GM23338 (cell line): ENCODE data around the gene NEK6.

ENCODE experiments used
- CTCF ChIP-seq, 2 experiments: fragments of 200-600 bp in 1 of 2; sonication (generic) in 1 of 2; conservative IDR thresholded peaks; 2 replicates each; pipeline versions ENCODE4 v1.5.1 to v1.6.1; 2016 to 2017; ENCODE audit warnings: antibody characterized with exemption in 2 of 2, low read depth in 2 of 2, mild to moderate bottlenecking in 2 of 2, moderate library complexity in 1 of 2
- EZH2 ChIP-seq: fragments of 200-600 bp; sonication (generic); IDR thresholded peaks from one replicate; pipeline ENCODE4 v1.8.0; 2017; ENCODE audit warnings: antibody characterized with exemption, mild to moderate bottlenecking, low read depth; ENCODE audit not compliant: unreplicated experiment
- EZH2phosphoT487 ChIP-seq: fragments of 200-600 bp; sonication (generic); IDR thresholded peaks from one replicate; pipeline ENCODE4 v1.8.1; 2018; ENCODE audit warnings: antibody characterized with exemption; ENCODE audit not compliant: unreplicated experiment
- POLR2AphosphoS5 ChIP-seq: IDR thresholded peaks from 2 replicates; pipeline ENCODE4 v1.6.1; 2016; ENCODE audit warnings: antibody characterized with exemption, low read depth
- REST ChIP-seq: IDR thresholded peaks from one replicate; pipeline ENCODE4 v1.6.1; 2018; ENCODE audit warnings: antibody characterized with exemption; ENCODE audit not compliant: unreplicated experiment
- ZNF331 ChIP-seq: fragments of 250-450 bp; sonication (Bioruptor Pico); IDR thresholded peaks from 2 replicates; pipeline ENCODE4 v1.5.0; 2020; ENCODE audit warnings: low read depth, mild to moderate bottlenecking, moderate library complexity

- TF ChIP-seq CTCF (conservative IDR thresholded peaks at IDR 0.05; ENCODE audit: low read depth in 2 of 2): no peak
- TF ChIP-seq EZH2: no peak
- no peak for TF ChIP-seq ZNF331 (CRISPR knock-in tag)
- TF ChIP-seq POLR2AphosphoS5: no peak
- TF ChIP-seq EZH2phosphoT487: no peak
- no peak for TF ChIP-seq REST
Observed at GRCh38 chr9:124213396-124213795, 44.4 kb upstream of the NEK6 start.
